Fibroblast of pulmonary artery (primary cell): ENCODE results near the gene DDC.
A peak's percentile ranks its signal among the peaks of the same experiment; 100 is the strongest.

ENCODE experiments used
- DNase-seq: peaks from one replicate; pipeline ENCODE4 v3.0.0-alpha.2; 2010; ENCODE audit warnings: low read depth
- H3K4me3 ChIP-seq: replicated peaks from 2 replicates; pipeline ENCODE4 v1.5.1; 2011; ENCODE audit warnings: low read depth, mild to moderate bottlenecking, control low read depth, low read length, moderate library complexity
- CTCF ChIP-seq: IDR thresholded peaks from 2 replicates; pipeline ENCODE4 v1.5.1; 2011; ENCODE audit warnings: mild to moderate bottlenecking, control low read depth, low read length, inconsistent platforms; ENCODE audit errors: missing control alignments

The DDC gene

GRCh38 chr7:50448823-50449222 is 116.4 kb downstream of the DDC start:
- no peak for DNase-seq
- no peak for TF ChIP-seq CTCF
- no peak overlapping the region for H3K4me3 ChIP-seq

GRCh38 chr7:50446542-50446960 is 118.7 kb downstream of the DDC start:
- no peak overlapping the region for H3K4me3 ChIP-seq
- TF ChIP-seq CTCF = no peak
- peak; percentile 28 for DNase-seq

GRCh38 chr7:50436133-50436806 is 128.9 kb downstream of the DDC start:
- peak; percentile 87 for DNase-seq

GRCh38 chr7:50431722-50432305 is 133.4 kb downstream of the DDC start:
- no peak for TF ChIP-seq CTCF
- no peak for DNase-seq
- no peak overlapping the region for H3K4me3 ChIP-seq

More at GRCh38 chr7:50436133-50436806, 128.9 kb downstream of the DDC start:
- H3K4me3 ChIP-seq = no peak overlapping the region
- no peak for TF ChIP-seq CTCF

GRCh38 chr7:50431316-50431715 is 133.9 kb downstream of the DDC start:
- TF ChIP-seq CTCF = no peak
- no peak overlapping the region for H3K4me3 ChIP-seq
- DNase-seq = no peak

- no peak for DNase-seq
- no peak overlapping the region for H3K4me3 ChIP-seq
- TF ChIP-seq CTCF = no peak
These were observed 136.3 kb downstream of the DDC start for GRCh38 chr7:50428911-50429310.

- no peak for TF ChIP-seq CTCF
- DNase-seq = no peak
These were observed 137.7 kb downstream of the DDC start for GRCh38 chr7:50427518-50427917.

More at GRCh38 chr7:50427518-50427917, 137.7 kb downstream of the DDC start:
- H3K4me3 ChIP-seq = no peak overlapping the region
